Activated CD8-positive, alpha-beta memory T cell treated with anti-CD3 and anti-CD28 coated beads, Interleukin-2, amount 10 ng/mL, durations not matched to agents 7 days and 5 days (primary cell): ENCODE results near the gene RBBP4. TPM values are rescaled to one million over a fixed set of nuclear protein-coding genes. Genes with fewer than 3 reads are reported as not detected.
"Not testable (repeated sequence)": the region's sequence is repeated elsewhere in the genome, so short reads cannot be mapped to it uniquely, and the experiment has no call there.

Source experiments
- ATAC-seq: fragments of 150-1000 bp; cut with Tn5 transposase; one replicate; pipeline ENCODE4 v1.10.0; 2021; ENCODE audit warnings: moderate library complexity
- CTCF ChIA-PET: fragments of 350-600 bp; sonication (Branson Sonifier 250); formaldehyde crosslinking; loops from one replicate; lab custom pipeline; 2021; ENCODE audit warnings: antibody characterized with exemption; lab: Charles Lee
- DNase-seq: peaks from one replicate; pipeline ENCODE4 v3.0.0-alpha.2; 2020
- H3K27ac Mint-ChIP-seq: one replicate; pipeline ENCODE4 v1.8.0; 2021; ENCODE audit warnings: mild to moderate bottlenecking, mixed read lengths
- H3K27me3 Mint-ChIP-seq: one replicate; pipeline ENCODE4 v1.8.0; 2021; ENCODE audit warnings: mixed read lengths
- H3K36me3 Mint-ChIP-seq: one replicate; pipeline ENCODE4 v1.8.0; 2021; ENCODE audit warnings: mild to moderate bottlenecking, mixed read lengths
- H3K4me1 Mint-ChIP-seq: one replicate; pipeline ENCODE4 v1.8.0; 2021; ENCODE audit warnings: mixed read lengths
- H3K4me3 Mint-ChIP-seq: one replicate; pipeline ENCODE4 v1.8.0; 2021; ENCODE audit warnings: mild to moderate bottlenecking, moderate library complexity, mixed read lengths
- H3K9me3 Mint-ChIP-seq: one replicate; pipeline ENCODE4 v1.8.0; 2022; ENCODE audit warnings: low read depth, mixed read lengths
- total RNA-seq, 2 experiments: library from RNA; stranded (reverse); gene quantifications; one replicate each; pipeline ENCODE4 v1.2.3, GENCODE V29; 2021

Gene RBBP4
- total RNA-seq, 2 experiments from 2014 or later: 284 to 336 TPM

DNA sequence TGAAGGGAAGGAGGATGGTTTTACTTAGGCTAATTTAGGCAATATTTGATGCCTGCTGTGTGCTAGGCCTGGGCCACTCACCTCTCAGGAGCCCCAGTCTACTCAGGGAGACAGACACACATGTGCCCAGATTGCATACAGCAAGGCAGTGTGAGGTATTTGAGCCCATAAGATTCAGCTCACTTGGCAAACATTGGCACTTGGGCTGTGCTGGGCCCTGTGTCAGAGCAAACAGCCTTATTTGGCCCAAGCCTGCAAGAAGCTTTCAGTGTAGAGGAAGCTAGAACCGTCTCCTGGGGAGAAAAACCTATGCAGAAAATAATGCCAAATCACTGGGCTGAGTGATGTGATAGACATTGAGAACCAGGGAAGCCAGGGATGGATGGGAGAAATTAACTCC, 55.5 kb downstream of the RBBP4 start:
- Mint-ChIP-seq H3K27me3 (peaks cover 39% of the 10 kb centered on the region), H3K27ac (no peak overlapping the region), H3K36me3 (no peaks in the 10 kb centered on the region), H3K4me1 (peaks cover 10% of the 10 kb centered on the region), H3K4me3 (no peak overlapping the region), H3K9me3 (no peaks in the 10 kb centered on the region)
- no peak for DNase-seq
- no peak for ATAC-seq
- CTCF ChIA-PET: interaction anchor here (0.9 to 2.4 kb wide), 5 partner anchors 9 to 187 kb away, joined by 3 to 9 read pairs (median 5); no protein-coding TSS in a partner anchor

DNA sequence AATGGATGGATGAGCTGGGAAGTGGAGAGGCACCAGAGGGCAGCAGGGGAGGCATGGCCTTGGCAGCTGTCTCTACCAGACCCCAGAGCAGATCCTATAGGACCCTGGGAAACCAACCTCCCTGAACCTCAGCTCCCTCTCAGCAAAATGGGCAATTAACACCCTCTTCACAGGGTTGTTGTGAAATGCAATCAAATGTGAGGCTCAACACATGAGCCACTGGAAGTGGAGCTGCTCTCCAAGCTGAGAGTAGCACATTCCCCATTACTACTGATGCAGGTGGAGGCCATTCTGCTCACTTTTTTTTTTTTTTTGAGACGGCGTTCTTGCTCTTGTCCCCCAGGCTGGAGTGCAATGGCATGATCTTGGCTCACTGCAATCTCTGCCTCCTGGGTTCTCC, 58.1 kb downstream of the RBBP4 start:
- Mint-ChIP-seq H3K9me3 (no peaks in the 10 kb centered on the region), H3K27ac (no peak overlapping the region), H3K27me3 (peaks cover 23% of the 10 kb centered on the region), H3K36me3 (no peaks in the 10 kb centered on the region), H3K4me1 (peaks cover 5% of the 10 kb centered on the region), H3K4me3 (no peak overlapping the region)
- ATAC-seq: no peak
- CTCF ChIA-PET: interaction anchor here (0.8 to 1.1 kb wide), 3 partner anchors 24 to 164 kb away, joined by 3 to 4 read pairs (median 3); no protein-coding TSS in a partner anchor
- DNase-seq: no peak

DNA sequence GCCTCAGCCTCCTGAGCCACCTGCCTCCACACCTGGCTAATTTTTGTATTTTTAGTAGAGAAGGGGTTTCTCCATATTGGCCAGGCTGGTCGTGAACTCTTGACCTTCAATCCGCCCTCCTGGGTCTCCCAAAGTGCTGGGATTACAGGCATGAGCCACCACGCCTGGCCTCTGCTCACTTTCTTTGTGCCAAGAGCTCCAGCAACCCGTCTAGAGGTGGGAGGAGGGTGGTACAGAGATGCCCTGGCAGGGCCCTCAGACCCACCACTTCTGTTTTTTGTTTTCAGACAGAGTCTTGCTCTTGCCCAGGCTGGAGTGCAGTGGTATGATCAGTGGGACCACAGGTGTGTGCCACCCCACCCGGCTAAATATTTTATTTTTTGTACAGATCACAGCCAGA, 58.5 kb downstream of the RBBP4 start:
- H3K4me3 Mint-ChIP-seq: no peak overlapping the region
- DNase-seq: no peak
- H3K36me3 Mint-ChIP-seq: no peaks in the 10 kb centered on the region
- H3K4me1 Mint-ChIP-seq: peaks cover 5% of the 10 kb centered on the region
- CTCF ChIA-PET: interaction anchor here (0.8 to 1.1 kb wide), 3 partner anchors 25 to 163 kb away, joined by 3 to 4 read pairs (median 3); no protein-coding TSS in a partner anchor
- no peak for ATAC-seq
- no peak overlapping the region for H3K27ac Mint-ChIP-seq
- no peaks in the 10 kb centered on the region for H3K9me3 Mint-ChIP-seq
- peaks cover 20% of the 10 kb centered on the region for H3K27me3 Mint-ChIP-seq

DNA sequence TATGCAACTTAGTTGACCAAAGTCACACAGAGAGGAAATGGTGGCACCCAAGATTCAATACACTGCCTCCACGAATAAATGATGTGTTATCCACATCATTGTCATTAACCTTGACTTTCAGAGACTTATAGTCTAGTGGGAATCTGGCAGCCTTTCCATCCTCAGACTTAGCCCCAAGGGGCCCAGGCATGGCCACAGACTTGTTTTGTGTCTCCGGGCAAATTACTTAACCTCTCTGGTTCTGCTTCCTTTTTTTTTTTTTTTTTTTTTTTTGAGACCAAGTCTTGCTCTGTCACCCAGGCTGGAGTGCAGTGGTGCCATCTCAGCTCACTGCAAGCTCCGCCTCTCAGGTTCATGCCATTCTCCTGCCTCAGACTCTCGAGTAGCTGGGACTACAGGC, 60.2 kb downstream of the RBBP4 start:
- not testable (repeated sequence) for H3K4me3 Mint-ChIP-seq, H3K27me3 Mint-ChIP-seq, DNase-seq, H3K27ac Mint-ChIP-seq, H3K36me3 Mint-ChIP-seq, H3K4me1 Mint-ChIP-seq, ATAC-seq, H3K9me3 Mint-ChIP-seq
- CTCF ChIA-PET: interaction anchor here (0.7 to 8.5 kb wide), 17 partner anchors 9 to 1735 kb away, joined by 3 to 153 read pairs (median 11); partner anchors contain the start of genes AZIN2 and SYNC

DNA sequence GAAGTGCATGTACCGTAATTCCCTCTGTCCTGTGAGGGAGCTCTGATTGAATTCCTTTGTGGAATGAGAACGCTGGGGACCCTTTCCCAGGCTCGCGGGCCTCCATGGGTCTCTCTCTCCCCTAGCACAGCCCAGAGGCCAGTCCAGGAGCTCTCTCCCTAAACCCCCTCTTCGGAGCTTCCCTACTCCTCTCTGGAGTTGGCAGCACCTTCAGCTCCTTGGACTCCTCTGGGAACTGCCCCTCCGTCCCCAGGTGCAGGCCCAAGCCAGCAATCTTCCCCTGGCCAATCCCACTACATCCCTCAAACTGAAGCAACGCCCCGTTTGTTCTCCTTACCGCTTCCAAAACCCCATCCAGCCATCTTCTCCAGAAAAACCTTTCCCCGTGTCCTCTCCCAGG, 62.1 kb downstream of the RBBP4 start:
- peaks cover 8% of the 10 kb centered on the region for H3K4me1 Mint-ChIP-seq
- DNase-seq (no peak), ATAC-seq (no peak)
- H3K27me3 Mint-ChIP-seq: peaks cover 3% of the 10 kb centered on the region
- no peak overlapping the region for H3K4me3 Mint-ChIP-seq
- H3K9me3 Mint-ChIP-seq: no peaks in the 10 kb centered on the region
- H3K36me3 Mint-ChIP-seq: no peaks in the 10 kb centered on the region
- CTCF ChIA-PET: interaction anchor here (0.8 to 8.5 kb wide), 44 partner anchors 9 to 414 kb away, joined by 3 to 153 read pairs (median 6); partner anchors contain the start of genes AZIN2, S100PBP and SYNC
- H3K27ac Mint-ChIP-seq: no peak overlapping the region

DNA sequence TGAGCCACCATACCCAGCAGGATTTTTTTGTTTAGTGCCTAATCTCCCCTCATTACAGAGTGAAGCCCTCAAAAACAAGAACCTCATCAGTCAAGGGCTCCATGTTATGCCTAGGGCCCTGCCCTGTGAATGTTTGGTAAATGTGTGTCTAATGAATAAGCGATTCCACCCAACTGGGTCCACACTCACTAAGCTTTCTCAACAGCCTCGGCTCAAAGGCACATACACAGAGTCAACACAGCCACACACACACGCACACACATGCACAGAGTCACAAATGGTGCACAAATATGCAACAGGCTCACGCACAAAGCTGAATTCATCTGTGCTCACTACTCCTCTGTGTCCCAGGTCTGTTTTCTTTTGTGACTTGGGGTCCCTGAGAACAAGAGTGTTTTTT, 63.3 kb downstream of the RBBP4 start:
- H3K27me3 Mint-ChIP-seq: peaks cover 3% of the 10 kb centered on the region
- no peak overlapping the region for H3K4me3 Mint-ChIP-seq
- no peaks in the 10 kb centered on the region for H3K36me3 Mint-ChIP-seq

DNA sequence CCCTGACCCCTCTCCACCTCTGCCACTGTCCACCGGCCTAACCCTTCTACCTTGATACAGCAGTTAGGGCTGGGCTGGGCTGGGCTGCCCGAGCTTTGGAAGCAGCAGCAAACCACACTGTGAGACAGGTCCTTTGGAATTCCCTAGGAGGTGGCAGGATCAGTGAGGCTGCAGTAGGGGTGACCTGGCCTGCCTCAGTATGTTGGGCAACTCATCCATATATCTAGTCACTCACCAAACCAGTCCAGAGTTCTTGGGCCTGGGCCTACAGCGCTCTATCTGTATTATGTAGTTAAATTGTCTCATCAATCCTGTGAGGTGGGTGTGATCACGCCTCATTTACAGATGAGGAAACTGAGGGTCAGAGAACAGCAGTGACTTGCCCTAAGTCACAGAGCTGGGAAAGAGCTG, 64.9 kb downstream of the RBBP4 start:
- no peak for DNase-seq
- Mint-ChIP-seq H3K27ac (no peak overlapping the region), H3K27me3 (peaks cover 2% of the 10 kb centered on the region), H3K36me3 (no peaks in the 10 kb centered on the region), H3K4me3 (no peak overlapping the region), H3K4me1 (peaks cover 8% of the 10 kb centered on the region), H3K9me3 (no peaks in the 10 kb centered on the region)
- no peak for ATAC-seq
- CTCF ChIA-PET: interaction anchor here (0.9 to 8.5 kb wide), 4 partner anchors 9 to 158 kb away, joined by 4 to 153 read pairs (median 53); no protein-coding TSS in a partner anchor

More for the DNA sequence above, 63.3 kb downstream of the RBBP4 start:
- no peak for DNase-seq
- CTCF ChIA-PET: interaction anchor here (2.5 to 8.5 kb wide), 3 partner anchors 10 to 160 kb away, joined by 6 to 153 read pairs (median 101); no protein-coding TSS in a partner anchor
- Mint-ChIP-seq H3K27ac (no peak overlapping the region), H3K4me1 (peaks cover 8% of the 10 kb centered on the region), H3K9me3 (no peaks in the 10 kb centered on the region)
- no peak for ATAC-seq

DNA sequence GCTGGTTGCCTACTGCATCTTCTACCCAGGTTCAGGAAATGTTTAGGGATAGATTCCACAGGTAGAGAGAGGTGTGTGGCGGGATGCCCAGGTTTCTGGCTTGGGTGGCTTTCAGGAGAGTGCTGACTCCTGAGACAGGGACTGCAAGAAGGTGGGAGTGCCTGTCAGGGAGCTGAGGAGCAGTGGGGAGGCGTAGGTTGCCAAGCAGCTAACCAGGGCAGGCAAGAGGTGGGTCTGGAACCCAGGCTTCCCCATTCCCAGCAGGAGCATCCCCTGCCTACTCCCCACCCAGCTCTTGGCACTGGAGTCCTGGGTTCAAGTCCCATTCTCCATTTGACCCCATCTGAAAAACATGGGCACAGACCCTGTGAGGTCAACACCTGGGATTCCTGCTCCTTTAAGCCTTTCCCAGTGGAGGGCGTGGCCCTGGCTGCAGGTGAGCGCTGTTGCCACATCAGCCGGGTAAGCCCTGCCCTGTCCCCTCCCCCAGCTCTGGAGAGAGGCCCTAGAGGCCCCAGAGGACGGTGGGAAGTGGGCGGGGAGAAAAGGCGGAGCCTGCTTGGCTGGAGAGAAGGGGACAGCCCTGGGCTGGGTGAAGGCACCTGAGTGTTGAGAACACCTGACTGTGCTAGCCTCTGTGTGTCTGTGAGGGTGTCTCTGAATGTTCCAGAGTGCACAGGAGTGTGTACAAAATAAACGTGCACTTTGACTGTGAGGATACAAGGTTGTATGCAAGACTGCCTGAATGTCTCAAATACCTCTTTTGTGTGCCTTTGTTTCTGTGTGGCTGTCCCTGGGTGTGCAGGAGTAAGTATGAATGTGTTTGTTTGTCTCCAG, 65.5 kb downstream of the RBBP4 start:
- CTCF ChIA-PET: interaction anchor here (1.6 to 8.5 kb wide), 2 partner anchors 29 to 158 kb away, joined by 4 to 101 read pairs; no protein-coding TSS in a partner anchor
- no peak overlapping the region for H3K27ac Mint-ChIP-seq

DNA sequence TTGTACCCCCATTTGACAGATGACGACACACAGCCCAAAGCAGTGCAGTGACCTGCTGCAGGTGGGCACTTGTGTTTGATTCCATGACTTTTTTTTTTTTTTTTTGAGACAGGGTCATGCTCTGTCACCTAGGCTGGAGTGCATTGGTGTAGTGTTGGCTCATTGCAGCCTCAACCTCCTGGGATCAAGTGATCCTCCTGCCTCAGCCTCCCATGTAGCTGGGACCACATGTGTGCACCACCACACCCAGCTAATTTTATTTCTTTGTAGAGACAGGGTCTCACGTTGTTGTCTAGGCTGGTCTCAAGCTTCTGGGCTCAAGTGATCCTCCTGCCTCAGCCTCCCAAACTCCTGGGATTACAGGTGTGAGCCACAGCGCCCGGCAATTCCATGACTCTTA, 66.5 kb downstream of the RBBP4 start:
- H3K27me3 Mint-ChIP-seq: peaks cover 6% of the 10 kb centered on the region
- H3K4me3 Mint-ChIP-seq: no peak overlapping the region
- H3K36me3 Mint-ChIP-seq: no peaks in the 10 kb centered on the region
- ATAC-seq (no peak), DNase-seq (no peak)
- CTCF ChIA-PET: interaction anchor here (0.8 to 8.5 kb wide), 2 partner anchors 157 to 364 kb away, joined by 3 to 101 read pairs; partner anchors contain the start of gene AZIN2
- H3K4me1 Mint-ChIP-seq: peaks cover 5% of the 10 kb centered on the region
- no peaks in the 10 kb centered on the region for H3K9me3 Mint-ChIP-seq
- H3K27ac Mint-ChIP-seq: no peak overlapping the region

More for the DNA sequence above, 65.5 kb downstream of the RBBP4 start:
- H3K4me1 Mint-ChIP-seq: peaks cover 8% of the 10 kb centered on the region
- H3K36me3 Mint-ChIP-seq: no peaks in the 10 kb centered on the region
- H3K27me3 Mint-ChIP-seq: peaks cover 5% of the 10 kb centered on the region
- no peaks in the 10 kb centered on the region for H3K9me3 Mint-ChIP-seq
- H3K4me3 Mint-ChIP-seq: no peak overlapping the region
- ATAC-seq (peak; percentile 63), DNase-seq (peak; percentile 72)

DNA sequence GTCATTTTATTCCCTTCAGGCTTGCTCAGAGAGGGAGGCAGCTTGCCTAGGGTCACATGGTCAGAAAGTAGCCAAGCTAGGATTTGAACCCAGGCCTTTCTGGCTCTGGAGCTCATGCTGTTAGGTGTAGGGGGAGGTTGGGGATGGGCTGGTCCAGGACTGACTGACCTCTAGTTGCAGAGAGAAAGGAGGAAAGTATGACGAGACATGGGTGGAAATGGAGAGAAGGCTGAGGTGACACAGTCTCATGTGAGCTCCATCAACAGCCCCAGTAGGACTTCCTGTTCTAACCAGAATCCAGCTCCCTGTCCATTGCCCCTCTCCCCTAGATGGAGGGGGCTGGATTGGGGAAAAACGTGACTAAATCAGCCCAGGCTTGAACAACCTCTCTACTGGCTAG, 67.0 kb downstream of the RBBP4 start:
- H3K27me3 Mint-ChIP-seq: peaks cover 6% of the 10 kb centered on the region
- DNase-seq: no peak
- no peak for ATAC-seq
- H3K4me3 Mint-ChIP-seq: no peak overlapping the region
- CTCF ChIA-PET: interaction anchor here (0.8 to 8.5 kb wide), 2 partner anchors 156 to 363 kb away, joined by 3 to 101 read pairs; partner anchors contain the start of gene AZIN2
- H3K27ac Mint-ChIP-seq: no peak overlapping the region
- H3K36me3 Mint-ChIP-seq: no peaks in the 10 kb centered on the region
- H3K9me3 Mint-ChIP-seq: no peaks in the 10 kb centered on the region
- H3K4me1 Mint-ChIP-seq: peaks cover 3% of the 10 kb centered on the region

DNA sequence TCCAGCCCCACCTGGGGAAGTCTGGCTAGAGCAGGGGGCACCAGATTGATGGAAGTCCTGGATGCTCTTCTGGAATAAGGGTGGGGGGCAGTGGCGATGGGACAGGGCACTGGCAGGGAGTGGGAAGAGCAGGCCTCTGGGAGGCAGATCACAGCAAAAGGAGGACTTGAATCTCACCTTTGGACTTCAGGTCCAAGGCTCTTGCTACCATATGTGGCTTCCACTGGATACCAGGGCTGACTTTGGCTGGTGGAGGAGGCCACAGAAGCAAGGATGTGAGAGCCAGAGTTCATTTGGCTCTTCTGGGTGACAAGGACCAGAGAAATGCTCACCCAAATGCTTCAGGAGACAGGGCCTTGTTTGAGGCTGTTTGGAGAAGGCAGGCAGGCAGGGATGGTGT, 67.5 kb downstream of the RBBP4 start:
- no peak for DNase-seq
- Mint-ChIP-seq H3K9me3 (no peaks in the 10 kb centered on the region), H3K36me3 (no peaks in the 10 kb centered on the region), H3K4me3 (no peak overlapping the region), H3K27ac (no peak overlapping the region), H3K27me3 (peaks cover 6% of the 10 kb centered on the region), H3K4me1 (peaks cover 3% of the 10 kb centered on the region)
- CTCF ChIA-PET: interaction anchor here (8.5 kb wide), 1 partner anchor 156 kb away, joined by 101 read pairs; no protein-coding TSS in a partner anchor
- ATAC-seq: no peak

DNA sequence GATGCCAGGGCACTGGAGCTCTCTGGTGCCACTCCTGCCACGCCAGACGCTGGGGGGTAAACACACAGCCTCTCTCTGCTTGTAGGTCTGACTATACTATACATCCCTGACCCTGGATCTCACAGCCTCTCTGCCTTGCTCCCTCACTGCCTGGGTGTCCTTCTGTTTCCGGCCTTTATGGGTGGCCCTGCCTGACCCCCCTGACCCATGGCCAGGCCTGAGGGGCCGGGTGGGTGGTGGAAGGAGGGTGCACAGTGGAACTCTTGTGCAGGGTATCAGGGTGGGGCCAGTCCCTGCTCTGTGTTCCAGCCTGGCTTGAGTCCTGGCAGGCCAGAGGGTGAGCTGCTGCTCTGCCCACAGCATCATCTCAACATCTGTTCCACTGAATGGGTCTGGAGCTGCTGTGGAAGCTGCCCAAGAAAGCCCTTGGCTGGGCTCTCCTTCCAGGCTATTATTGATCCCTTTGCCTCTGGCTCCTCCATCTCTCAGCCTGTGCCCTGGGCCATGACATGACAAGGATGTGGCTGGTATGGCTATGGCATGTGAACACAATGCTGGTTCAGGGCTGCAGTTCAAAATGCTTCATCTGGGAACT, 68.8 kb downstream of the RBBP4 start:
- no peaks in the 10 kb centered on the region for H3K36me3 Mint-ChIP-seq
- DNase-seq (no peak), ATAC-seq (no peak)
- H3K4me1 Mint-ChIP-seq: peaks cover 3% of the 10 kb centered on the region
- no peak overlapping the region for H3K27ac Mint-ChIP-seq
- peaks cover 6% of the 10 kb centered on the region for H3K27me3 Mint-ChIP-seq
- H3K9me3 Mint-ChIP-seq: no peaks in the 10 kb centered on the region
- CTCF ChIA-PET: no interaction called here
- no peak overlapping the region for H3K4me3 Mint-ChIP-seq
